Thoracic aorta (tissue), 2 donors: ENCODE results near the gene NLGN2. TPM values are rescaled to one million over a fixed set of nuclear protein-coding genes. Genes with fewer than 3 reads are reported as not detected.

Source experiments
- ATAC-seq: fragments of 150-250 bp; one replicate; pipeline ENCODE4 v1.8.0; 2017; ENCODE audit warnings: low read depth; ENCODE audit not compliant: insufficient number of reproducible peaks, low FRiP score
- DNase-seq: peaks from one replicate; pipeline ENCODE4 v3.0.0-alpha.2; 2020; ENCODE audit warnings: low spot score
- H3K27ac ChIP-seq, 2 donors: fragments of 200-600 bp; sonication (generic); 1 replicate in 1 of 2; 2 replicates in 1 of 2; pipeline ENCODE4 v1.5.1; 2016; ENCODE audit warnings: mild to moderate bottlenecking in 2 of 2, moderate library complexity in 2 of 2
- H3K27me3 ChIP-seq: fragments of 200-600 bp; sonication (generic); replicated peaks from 2 replicates; pipeline ENCODE4 v1.6.0; 2016; ENCODE audit warnings: mild to moderate bottlenecking; ENCODE audit not compliant: insufficient read depth
- H3K36me3 ChIP-seq: fragments of 200-600 bp; sonication (generic); one replicate; pipeline ENCODE4 v1.5.1; 2016
- H3K4me1 ChIP-seq, 2 donors: fragments of 200-600 bp; sonication (generic); 1 replicate in 1 of 2; 2 replicates in 1 of 2; pipeline versions ENCODE4 v1.5.1 to v1.6.0; 2016; ENCODE audit warnings: low read depth in 2 of 2, mild to moderate bottlenecking in 1 of 2; ENCODE audit not compliant: control insufficient read depth in 1 of 2
- H3K4me3 ChIP-seq: fragments of 200-600 bp; sonication (generic); 2 replicates; pipeline ENCODE4 v1.5.1; 2016; ENCODE audit warnings: mild to moderate bottlenecking
- H3K9me3 ChIP-seq: fragments of 200-600 bp; sonication (generic); 2 replicates; pipeline ENCODE4 v1.5.1; 2016
- CTCF ChIP-seq: fragments of 200-600 bp; sonication (generic); IDR thresholded peaks from one replicate; pipeline ENCODE4 v1.5.1; 2019; ENCODE audit warnings: antibody characterized with exemption
- total RNA-seq, 2 donors: library from RNA; depleted of rRNA; stranded (reverse); fragments of >200 nt; gene quantifications; one replicate each; pipeline versions ENCODE4 v1.1.0 to v1.2.3, GENCODE V29; 2016

NLGN2 gene
- total RNA-seq, 2 donors from 2014 or later: 9.2 to 20.8 TPM

- TF ChIP-seq CTCF: no peak
- H3K27ac ChIP-seq: peak overlapping the region in 1 of 2 donors; percentile 13
- no peaks in the 10 kb centered on the region for H3K9me3 ChIP-seq
- ATAC-seq (no peak), DNase-seq (no peak)
- H3K27me3 ChIP-seq: no peaks in the 10 kb centered on the region
- H3K4me3 ChIP-seq: no peak overlapping the region
- peaks cover 8 to 37% of the 10 kb centered on the region in 2 donors for H3K4me1 ChIP-seq
- peaks cover 30% of the 10 kb centered on the region for H3K36me3 ChIP-seq
Measured at GRCh38 chr17:7466639-7467341, 59.1 kb downstream of the NLGN2 start.

DNA sequence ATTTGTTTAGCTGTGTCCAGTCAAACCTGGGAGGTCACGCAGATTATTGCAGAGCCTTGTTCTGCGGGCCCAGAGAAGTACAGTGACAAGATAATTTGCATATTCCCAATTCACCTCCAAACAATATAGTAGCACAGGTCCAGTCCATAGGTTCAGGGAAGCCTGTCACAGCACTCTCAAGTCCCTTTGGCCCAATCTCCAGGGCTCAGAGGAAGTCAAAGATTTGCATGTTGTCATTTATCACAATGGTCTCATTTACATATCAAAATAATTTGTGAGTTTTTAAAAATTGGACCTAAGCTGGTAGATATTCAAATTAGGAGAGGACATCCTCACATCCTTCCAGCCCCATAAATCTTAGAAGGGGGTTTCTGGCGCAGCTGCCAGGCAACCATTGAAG, 59.9 kb downstream of the NLGN2 start:
- peaks cover 8 to 44% of the 10 kb centered on the region in 2 donors for H3K4me1 ChIP-seq
- no peak for TF ChIP-seq CTCF
- no peaks in the 10 kb centered on the region for H3K9me3 ChIP-seq
- ATAC-seq: no peak
- peaks cover 23% of the 10 kb centered on the region for H3K36me3 ChIP-seq
- H3K27me3 ChIP-seq: no peaks in the 10 kb centered on the region
- H3K4me3 ChIP-seq: no peak overlapping the region
- H3K27ac ChIP-seq: peak overlapping the region in 1 of 2 donors; percentile 13
- DNase-seq: no peak

GRCh38 chr17:7468290-7468689, 60.6 kb downstream of the NLGN2 start:
- Histone ChIP-seq H3K36me3 (peaks cover 15% of the 10 kb centered on the region), H3K4me3 (no peak overlapping the region), H3K27me3 (no peaks in the 10 kb centered on the region), H3K27ac (no peak overlapping the region), H3K4me1 (peaks cover 8 to 45% of the 10 kb centered on the region in 2 donors), H3K9me3 (no peaks in the 10 kb centered on the region)
- ATAC-seq: no peak
- TF ChIP-seq CTCF: no peak
- DNase-seq: no peak

DNA sequence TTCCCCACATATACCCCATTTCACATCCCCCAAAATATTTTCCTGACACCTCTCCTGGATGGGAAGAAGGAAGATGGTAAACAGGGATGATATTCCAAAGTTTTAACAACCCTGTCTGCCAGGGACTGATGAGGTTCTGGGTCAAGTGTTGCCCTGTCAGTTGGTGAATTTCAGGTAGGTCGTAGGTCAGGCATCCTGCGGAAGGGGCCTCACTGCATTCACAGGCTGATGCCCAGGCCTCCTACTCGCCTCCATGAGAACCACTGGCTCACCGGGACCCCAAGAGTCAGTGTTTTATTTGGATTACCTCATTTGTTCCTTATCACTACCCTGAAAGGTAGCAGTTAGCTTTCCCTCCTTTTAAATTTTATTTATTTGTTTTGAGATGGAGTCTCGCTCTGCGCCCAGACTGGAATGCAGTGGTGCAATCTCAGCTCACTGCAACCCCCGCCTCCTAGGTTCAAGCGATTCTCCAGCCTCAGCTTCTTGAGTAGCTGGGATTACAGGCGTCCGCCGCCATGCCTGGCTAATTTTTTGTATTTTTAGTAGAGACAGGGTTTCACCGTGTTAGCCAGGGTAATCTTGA, 61.3 kb downstream of the NLGN2 start:
- DNase-seq: no peak
- TF ChIP-seq CTCF: no peak
- Histone ChIP-seq H3K27me3 (no peaks in the 10 kb centered on the region), H3K4me1 (peaks cover 8 to 45% of the 10 kb centered on the region in 2 donors), H3K4me3 (no peak overlapping the region), H3K27ac (no peak overlapping the region), H3K36me3 (peaks cover 9% of the 10 kb centered on the region), H3K9me3 (no peaks in the 10 kb centered on the region)
- ATAC-seq: no peak

Other genes with a start within 250 kb of the NLGN2 start
- gene ASGR1, start 228.5 kb upstream of the NLGN2 start, total RNA-seq: 1 to 10 TPM; 1.9 to 5.4 TPM
- 10 to 100 TPM; 14.0 to 14.8 TPM for gene DLG4, start 188.0 kb upstream of the NLGN2 start, total RNA-seq
- gene ACADVL, start 187.9 kb upstream of the NLGN2 start, total RNA-seq: 100 to 1,000 TPM; 369 to 471 TPM
- gene DVL2, start 173.3 kb upstream of the NLGN2 start, total RNA-seq: 10 to 100 TPM; 52.8 to 68.5 TPM
- gene PHF23, start 168.4 kb upstream of the NLGN2 start, total RNA-seq: 10 to 100 TPM; 25.1 to 44.7 TPM
- gene GABARAP, start 165.4 kb upstream of the NLGN2 start, total RNA-seq: 100 to 1,000 TPM; 187 to 446 TPM
- 10 to 100 TPM; 51.3 to 51.7 TPM for gene CTDNEP1, start 156.1 kb upstream of the NLGN2 start, total RNA-seq
- 10 to 100 TPM; 15.8 to 19.0 TPM for gene ELP5, start 155.6 kb upstream of the NLGN2 start, total RNA-seq
- under 1 TPM in 1 of 2 donors, not detected in 1; 0.41 TPM for gene CLDN7, start 145.4 kb upstream of the NLGN2 start, total RNA-seq
- 1 to 10 TPM; 1.2 to 7.7 TPM for gene SLC2A4, start 126.1 kb upstream of the NLGN2 start, total RNA-seq
- not detected for gene YBX2, start 113.2 kb upstream of the NLGN2 start, total RNA-seq
- 100 to 1,000 TPM; 118 to 130 TPM for gene EIF5A, start 100.2 kb upstream of the NLGN2 start, total RNA-seq
- gene GPS2, start 92.5 kb upstream of the NLGN2 start, total RNA-seq: 10 to 100 TPM; 66.5 to 100.0 TPM
- gene NEURL4, start 78.5 kb upstream of the NLGN2 start, total RNA-seq: 10 to 100 TPM; 24.4 to 45.3 TPM
- 1 to 10 TPM; 6.8 to 9.9 TPM for gene ACAP1, start 71.3 kb upstream of the NLGN2 start, total RNA-seq
- gene KCTD11, start 55.7 kb upstream of the NLGN2 start, total RNA-seq: 10 to 100 TPM; 13.3 to 20.2 TPM
- not detected for gene TMEM95, start 52.7 kb upstream of the NLGN2 start, total RNA-seq
- 1 to 10 TPM; 3.7 to 4.7 TPM for gene TNK1, start 26.8 kb upstream of the NLGN2 start, total RNA-seq
- 10 to 100 TPM; 31.0 to 49.4 TPM for gene PLSCR3, start 13.3 kb upstream of the NLGN2 start, total RNA-seq
- 10 to 100 TPM; 27.9 to 88.9 TPM for gene TMEM256, start 3.7 kb upstream of the NLGN2 start, total RNA-seq
- gene SPEM1, start 12.5 kb downstream of the NLGN2 start, total RNA-seq: not detected
- gene SPEM2, start 17.8 kb downstream of the NLGN2 start, total RNA-seq: not detected
- gene SPEM3, start 21.0 kb downstream of the NLGN2 start, total RNA-seq: not detected
- 1 to 10 TPM; 7.7 to 9.7 TPM for gene TMEM102, start 27.6 kb downstream of the NLGN2 start, total RNA-seq
- gene FGF11, start 31.7 kb downstream of the NLGN2 start, total RNA-seq: under 1 TPM in 1 of 2 donors, not detected in 1; 0.68 TPM
- 10 to 100 TPM; 11.6 to 17.6 TPM for gene CHRNB1, start 37.2 kb downstream of the NLGN2 start, total RNA-seq
- gene ZBTB4, start 71.8 kb downstream of the NLGN2 start, total RNA-seq: 10 to 100 TPM; 56.2 to 72.3 TPM
- gene SLC35G6, start 73.6 kb downstream of the NLGN2 start, total RNA-seq: not detected
- 100 to 1,000 TPM in 1 of 2 donors, 10 to 100 TPM in 1; 77.8 to 151 TPM for gene POLR2A, start 76.5 kb downstream of the NLGN2 start, total RNA-seq
- gene TNFSF12, start 141.2 kb downstream of the NLGN2 start, total RNA-seq: 10 to 100 TPM; 54.6 to 98.3 TPM
- gene TNFSF13, start 150.9 kb downstream of the NLGN2 start, total RNA-seq: 10 to 100 TPM; 40.5 to 49.2 TPM
- gene SENP3, start 154.1 kb downstream of the NLGN2 start, total RNA-seq: 10 to 100 TPM; 47.0 to 80.7 TPM
- gene CD68, start 171.8 kb downstream of the NLGN2 start, total RNA-seq: 100 to 1,000 TPM in 1 of 2 donors, 10 to 100 TPM in 1; 70.8 to 133 TPM
- gene MPDU1, start 176.0 kb downstream of the NLGN2 start, total RNA-seq: 10 to 100 TPM; 31.1 to 38.9 TPM
- gene SOX15, start 182.2 kb downstream of the NLGN2 start, total RNA-seq: 1 to 10 TPM in 1 of 2 donors, under 1 TPM in 1; 0.81 to 2.8 TPM
- 10 to 100 TPM; 42.8 to 53.9 TPM for gene FXR2, start 207.1 kb downstream of the NLGN2 start, total RNA-seq
- 10 to 100 TPM; 29.8 to 30.9 TPM for gene SAT2, start 220.0 kb downstream of the NLGN2 start, total RNA-seq
- not detected for gene SHBG, start 222.3 kb downstream of the NLGN2 start, total RNA-seq
- 1 to 10 TPM; 1.1 to 1.4 TPM for gene ATP1B2, start 243.1 kb downstream of the NLGN2 start, total RNA-seq